HEK293 (cell line): ENCODE measurements around the gene TBC1D5.

ENCODE experiments used
- CTCF ChIA-PET: fragments of 350-600 bp; formaldehyde crosslinking; extraction: SDS; loops from one replicate; lab custom pipeline; 2021; ENCODE audit warnings: antibody characterized with exemption; lab: Yijun Ruan, JAX
- POLR2A ChIA-PET: fragments of 300-600 bp; formaldehyde crosslinking; extraction: SDS; loops from one replicate; lab custom pipeline; 2020; ENCODE audit warnings: antibody characterized with exemption, inconsistent platforms; lab: Yijun Ruan, JAX
- H3K27ac ChIP-seq: fragments of 200-500 bp; sonication (Bioruptor generic); 2 replicates; pipeline ENCODE4 v1.5.1; 2014; ENCODE audit warnings: low read depth, low read length, control low read depth, inconsistent platforms; ENCODE audit errors: extremely low read depth
- H3K36me3 ChIP-seq, 2 experiments: fragments of 200-500 bp in 1 of 2; sonication (Bioruptor generic) in 1 of 2; 1 replicate in 1 of 2; 2 replicates in 1 of 2; pipeline ENCODE4 v1.5.1; 2014 to 2017; ENCODE audit warnings: inconsistent platforms in 2 of 2, low read length in 2 of 2; ENCODE audit not compliant: control insufficient read depth in 2 of 2, insufficient read depth in 1 of 2
- H3K4me1 ChIP-seq: fragments of 200-500 bp; sonication (Bioruptor generic); 2 replicates; pipeline ENCODE4 v1.5.1; 2014; ENCODE audit warnings: mild to moderate bottlenecking, low read length, inconsistent platforms; ENCODE audit not compliant: control insufficient read depth, insufficient read depth
- H3K4me3 ChIP-seq: 2 replicates; pipeline ENCODE4 v1.5.1; 2011; ENCODE audit warnings: low read depth, mild to moderate bottlenecking, control low read depth, low read length, moderate library complexity
- H3K9me3 ChIP-seq: fragments of 200-500 bp; sonication (Bioruptor generic); 2 replicates; pipeline ENCODE4 v1.5.1; 2014; ENCODE audit warnings: low read depth, low read length, inconsistent platforms; ENCODE audit not compliant: control insufficient read depth, insufficient read depth
- AEBP2 ChIP-seq: fragments of 450-650 bp; formaldehyde crosslinking; IDR thresholded peaks from 2 replicates; pipeline ENCODE4 v1.5.1; 2016; ENCODE audit warnings: missing biosample characterization, missing genetic modification characterization, borderline replicate concordance
- EGR2 ChIP-seq: fragments of 450-650 bp; formaldehyde crosslinking; IDR thresholded peaks from 2 replicates; pipeline ENCODE4 v1.5.1; 2016; ENCODE audit warnings: low read depth, missing biosample characterization, missing genetic modification characterization
- HOXA7 ChIP-seq: sonication (generic); formaldehyde crosslinking; IDR thresholded peaks from 2 replicates; pipeline ENCODE4 v1.8.1; 2022; ENCODE audit warnings: missing genetic modification reagents, borderline replicate concordance
- IKZF3 ChIP-seq: fragments of 450-650 bp; IDR thresholded peaks from 2 replicates; pipeline ENCODE4 v1.5.0; 2018; ENCODE audit warnings: missing biosample characterization, mild to moderate bottlenecking, missing genetic modification characterization, moderate library complexity
- KLF1 ChIP-seq: fragments of 450-650 bp; formaldehyde crosslinking; IDR thresholded peaks from 2 replicates; pipeline ENCODE4 v1.5.1; 2016; ENCODE audit warnings: missing biosample characterization, missing genetic modification characterization
- KLF7 ChIP-seq: fragments of 450-650 bp; formaldehyde crosslinking; IDR thresholded peaks from 2 replicates; pipeline ENCODE4 v1.5.1; 2016; ENCODE audit warnings: missing biosample characterization, missing genetic modification characterization, borderline replicate concordance
- SP2 ChIP-seq: fragments of 450-650 bp; formaldehyde crosslinking; IDR thresholded peaks from 2 replicates; pipeline ENCODE4 v1.5.1; 2016; ENCODE audit warnings: missing biosample characterization, missing genetic modification characterization
- TRIM28 ChIP-seq: IDR thresholded peaks from 2 replicates; pipeline ENCODE4 v1.6.1; 2011; ENCODE audit warnings: low read length, control low read depth, borderline replicate concordance
- ZEB2 ChIP-seq: fragments of 450-650 bp; formaldehyde crosslinking; IDR thresholded peaks from 2 replicates; pipeline ENCODE4 v1.5.1; 2016; ENCODE audit warnings: missing biosample characterization, missing genetic modification characterization
- ZFP69B ChIP-seq: fragments of 450-650 bp; formaldehyde crosslinking; IDR thresholded peaks from 2 replicates; pipeline ENCODE4 v1.5.1; 2016; ENCODE audit warnings: missing biosample characterization, missing genetic modification characterization
- ZNF16 ChIP-seq: fragments of 450-650 bp; formaldehyde crosslinking; IDR thresholded peaks from 2 replicates; pipeline ENCODE4 v1.5.1; 2016; ENCODE audit warnings: low read depth, missing biosample characterization, missing genetic modification characterization
- ZNF174 ChIP-seq: fragments of 450-650 bp; formaldehyde crosslinking; IDR thresholded peaks from 2 replicates; pipeline ENCODE4 v1.5.0; 2017; ENCODE audit warnings: missing biosample characterization, mild to moderate bottlenecking, missing genetic modification characterization
- ZNF18 ChIP-seq: fragments of 450-650 bp; formaldehyde crosslinking; IDR thresholded peaks from 2 replicates; pipeline ENCODE4 v1.5.1; 2016; ENCODE audit warnings: missing biosample characterization, missing genetic modification characterization
- ZNF202 ChIP-seq: fragments of 450-650 bp; formaldehyde crosslinking; IDR thresholded peaks from 2 replicates; pipeline ENCODE4 v1.5.1; 2016; ENCODE audit warnings: missing biosample characterization, missing genetic modification characterization, borderline replicate concordance
- ZNF266 ChIP-seq: fragments of 450-650 bp; formaldehyde crosslinking; IDR thresholded peaks from 2 replicates; pipeline ENCODE4 v1.5.1; 2016; ENCODE audit warnings: missing biosample characterization, missing genetic modification characterization, low read depth
- ZNF302 ChIP-seq: fragments of 450-650 bp; formaldehyde crosslinking; IDR thresholded peaks from 2 replicates; pipeline ENCODE4 v1.5.1; 2016; ENCODE audit warnings: missing biosample characterization, missing genetic modification characterization, low read depth
- ZNF341 ChIP-seq: fragments of 450-650 bp; formaldehyde crosslinking; IDR thresholded peaks from 2 replicates; pipeline ENCODE4; 2016; ENCODE audit warnings: low read depth, missing biosample characterization, missing genetic modification characterization
- ZNF433 ChIP-seq: fragments of 450-650 bp; formaldehyde crosslinking; IDR thresholded peaks from 2 replicates; pipeline ENCODE4 v1.5.1; 2016; ENCODE audit warnings: missing biosample characterization, missing genetic modification characterization, low read depth
- ZNF48 ChIP-seq: fragments of 450-650 bp; formaldehyde crosslinking; IDR thresholded peaks from 2 replicates; pipeline ENCODE4 v1.5.1; 2016; ENCODE audit warnings: missing biosample characterization, missing genetic modification characterization
- ZNF501 ChIP-seq: fragments of 450-650 bp; formaldehyde crosslinking; IDR thresholded peaks from 2 replicates; pipeline ENCODE4 v1.5.1; 2016; ENCODE audit warnings: missing biosample characterization, missing genetic modification characterization
- ZNF529 ChIP-seq: fragments of 450-650 bp; formaldehyde crosslinking; IDR thresholded peaks from 2 replicates; pipeline ENCODE4 v1.5.1; 2017; ENCODE audit warnings: missing genetic modification characterization, missing biosample characterization; ENCODE audit not compliant: insufficient replicate concordance
- ZNF558 ChIP-seq: fragments of 450-650 bp; formaldehyde crosslinking; IDR thresholded peaks from 2 replicates; pipeline ENCODE4 v1.5.1; 2016; ENCODE audit warnings: missing biosample characterization, missing genetic modification characterization
- ZNF561 ChIP-seq: fragments of 450-650 bp; IDR thresholded peaks from 2 replicates; pipeline ENCODE4 v1.5.1; 2018; ENCODE audit warnings: missing biosample characterization, missing genetic modification characterization, borderline replicate concordance
- ZNF585B ChIP-seq: fragments of 450-650 bp; formaldehyde crosslinking; IDR thresholded peaks from 2 replicates; pipeline ENCODE4 v1.5.1; 2016; ENCODE audit warnings: missing biosample characterization, missing genetic modification characterization
- ZNF596 ChIP-seq: fragments of 450-650 bp; IDR thresholded peaks from 2 replicates; pipeline ENCODE4 v1.5.0; 2018; ENCODE audit warnings: missing biosample characterization, mild to moderate bottlenecking, missing genetic modification characterization, moderate library complexity
- ZNF626 ChIP-seq: fragments of 450-650 bp; sonication (Bioruptor Pico); formaldehyde crosslinking; IDR thresholded peaks from 2 replicates; pipeline ENCODE4 v1.5.1; 2018; ENCODE audit warnings: missing biosample characterization, missing genetic modification characterization, inconsistent platforms
- ZNF645 ChIP-seq: fragments of 450-650 bp; formaldehyde crosslinking; IDR thresholded peaks from 2 replicates; pipeline ENCODE4; 2016; ENCODE audit warnings: missing biosample characterization, missing genetic modification characterization
- ZNF768 ChIP-seq: fragments of 450-650 bp; formaldehyde crosslinking; IDR thresholded peaks from 2 replicates; pipeline ENCODE4 v1.5.1; 2018; ENCODE audit warnings: missing biosample characterization, mild to moderate bottlenecking, missing genetic modification characterization
- ZNF837 ChIP-seq: fragments of 450-650 bp; formaldehyde crosslinking; IDR thresholded peaks from 2 replicates; pipeline ENCODE4 v1.5.1; 2016; ENCODE audit warnings: missing biosample characterization, missing genetic modification characterization

The TBC1D5 gene

GRCh38 chr3:17218587-17218986 is 523.8 kb downstream of the TBC1D5 start:
- Histone ChIP-seq H3K4me3 (no peak overlapping the region), H3K9me3 (no peaks in the 10 kb centered on the region), H3K4me1 (no peaks in the 10 kb centered on the region), H3K36me3 (no peaks in the 10 kb centered on the region), H3K27ac (no peak overlapping the region)
- CTCF ChIA-PET = interaction anchor here (0.8 kb wide), 1 partner anchor 26 kb away, joined by 3 read pairs; no protein-coding TSS in a partner anchor
- no peak for TF ChIP-seq ZNF48 (tag by site-specific recombination)
- no peak for TF ChIP-seq ZNF768 (tag by site-specific recombination)
- POLR2A ChIA-PET = no interaction called here

- no peak for TF ChIP-seq ZNF558 (tag by site-specific recombination)
- no peak for TF ChIP-seq ZNF341 (tag by site-specific recombination)
- no peak for TF ChIP-seq ZNF585B (tag by site-specific recombination)
- no peak for TF ChIP-seq KLF1
- no peak for TF ChIP-seq ZNF837
- no peak for TF ChIP-seq ZNF266 (tag by site-specific recombination)
- no peak for TF ChIP-seq TRIM28
- TF ChIP-seq ZNF626 (tag by site-specific recombination) = no peak
- no peak for TF ChIP-seq ZNF433 (tag by site-specific recombination)
- no peak for TF ChIP-seq ZNF768 (tag by site-specific recombination)
- no peak for TF ChIP-seq AEBP2 (tag by site-specific recombination)
- no peak for TF ChIP-seq HOXA7 (CRISPR knock-in tag)
- TF ChIP-seq EGR2 (tag by site-specific recombination) = no peak
- POLR2A ChIA-PET = interaction anchor here (0.7 kb wide), 1 partner anchor 29 kb away, joined by 3 read pairs; no protein-coding TSS in a partner anchor
- CTCF ChIA-PET = interaction anchor here (0.8 kb wide), 1 partner anchor 27 kb away, joined by 3 read pairs; no protein-coding TSS in a partner anchor
- no peaks in the 10 kb centered on the region for H3K4me1 ChIP-seq
- no peak overlapping the region for H3K4me3 ChIP-seq
- no peaks in the 10 kb centered on the region for H3K36me3 ChIP-seq
- no peaks in the 10 kb centered on the region for H3K9me3 ChIP-seq
- H3K27ac ChIP-seq = no peak overlapping the region
Observed at GRCh38 chr3:17217588-17217987, 524.8 kb downstream of the TBC1D5 start.

- Histone ChIP-seq H3K27ac (no peak overlapping the region), H3K4me3 (no peak overlapping the region), H3K36me3 (no peaks in the 10 kb centered on the region), H3K9me3 (no peaks in the 10 kb centered on the region), H3K4me1 (no peaks in the 10 kb centered on the region)
- ChIA-PET POLR2A (no interaction called here), CTCF (no interaction called here)
- TF ChIP-seq ZNF16 (tag by site-specific recombination) (no peak), ZNF302 (tag by site-specific recombination) (no peak), ZNF596 (tag by site-specific recombination) (no peak), ZNF18 (tag by site-specific recombination) (no peak), ZNF501 (tag by site-specific recombination) (no peak), ZNF174 (no peak), ZFP69B (tag by site-specific recombination) (no peak), ZNF561 (tag by site-specific recombination) (no peak), ZNF202 (tag by site-specific recombination) (no peak), ZNF645 (tag by site-specific recombination) (no peak), ZEB2 (tag by site-specific recombination) (no peak), ZNF529 (tag by site-specific recombination) (no peak), IKZF3 (tag by site-specific recombination) (no peak), KLF7 (no peak), SP2 (tag by site-specific recombination) (no peak)
Observed at GRCh38 chr3:17213102-17213501, 529.3 kb downstream of the TBC1D5 start.
